Suprapubic skin (tissue), 4 donors: ENCODE measurements around the gene CIBAR2. TPM values are rescaled to one million over a fixed set of nuclear protein-coding genes. Genes with fewer than 3 reads are reported as not detected.

Experiments used
- DNase-seq, 2 donors: peaks; one replicate each; pipeline ENCODE4 v3.0.0-alpha.2; 2019; ENCODE audit warnings: low spot score in 2 of 2
- H3K27ac ChIP-seq: fragments of 200-600 bp; sonication (generic); one replicate; pipeline ENCODE4 v1.5.1; 2019
- H3K27me3 ChIP-seq: fragments of 200-600 bp; sonication (generic); one replicate; pipeline ENCODE4 v1.5.1; 2019
- H3K36me3 ChIP-seq: fragments of 200-600 bp; sonication (generic); one replicate; pipeline ENCODE4 v1.5.1; 2019
- H3K4me1 ChIP-seq: fragments of 200-600 bp; sonication (generic); one replicate; pipeline ENCODE4 v1.5.1; 2019
- H3K4me3 ChIP-seq: fragments of 200-600 bp; sonication (generic); one replicate; pipeline ENCODE4 v1.5.1; 2019; ENCODE audit warnings: mild to moderate bottlenecking
- H3K9me3 ChIP-seq: fragments of 200-600 bp; sonication (generic); one replicate; pipeline ENCODE4 v1.5.1; 2019
- EP300 ChIP-seq: sonication (generic); formaldehyde crosslinking; IDR thresholded peaks from one replicate; pipeline ENCODE4 v1.6.1; 2017; ENCODE audit warnings: antibody characterized with exemption
- POLR2A ChIP-seq, 2 donors: fragments of 450-650 bp; IDR thresholded peaks; one replicate each; pipeline ENCODE4 v1.6.1; 2017; ENCODE audit warnings: antibody characterized with exemption in 2 of 2, mild to moderate bottlenecking in 2 of 2, moderate library complexity in 2 of 2
- POLR2AphosphoS5 ChIP-seq, 3 donors: sonication (generic); formaldehyde crosslinking; IDR thresholded peaks; one replicate each; pipeline ENCODE4 v1.6.1; 2017; ENCODE audit warnings: antibody characterized with exemption in 3 of 3
- WGBS: methylation state at CpG from one replicate; pipeline ENCODE4 v1.1.5; 2018; 5-methylcytosine and 5-hydroxymethylcytosine counted together
- total RNA-seq, 4 donors: library from RNA; depleted of rRNA; stranded (reverse); fragments of >200 nt; gene quantifications; one replicate each; pipeline ENCODE4 v1.1.0, GENCODE V29; 2016
- TF ChIP-seq, protein P1 (sequence below), 2 donors: fragments of 200-600 bp in 1 of 2; fragments of 450-650 bp in 1 of 2; sonication (generic) in 1 of 2; IDR thresholded peaks; one replicate each; pipeline ENCODE4 v1.5.1; 2016 to 2019; ENCODE audit warnings: antibody characterized with exemption in 2 of 2, mild to moderate bottlenecking in 1 of 2, moderate library complexity in 1 of 2

Gene CIBAR2
- total RNA-seq, 4 donors from 2014 or later = not detected

DNA sequence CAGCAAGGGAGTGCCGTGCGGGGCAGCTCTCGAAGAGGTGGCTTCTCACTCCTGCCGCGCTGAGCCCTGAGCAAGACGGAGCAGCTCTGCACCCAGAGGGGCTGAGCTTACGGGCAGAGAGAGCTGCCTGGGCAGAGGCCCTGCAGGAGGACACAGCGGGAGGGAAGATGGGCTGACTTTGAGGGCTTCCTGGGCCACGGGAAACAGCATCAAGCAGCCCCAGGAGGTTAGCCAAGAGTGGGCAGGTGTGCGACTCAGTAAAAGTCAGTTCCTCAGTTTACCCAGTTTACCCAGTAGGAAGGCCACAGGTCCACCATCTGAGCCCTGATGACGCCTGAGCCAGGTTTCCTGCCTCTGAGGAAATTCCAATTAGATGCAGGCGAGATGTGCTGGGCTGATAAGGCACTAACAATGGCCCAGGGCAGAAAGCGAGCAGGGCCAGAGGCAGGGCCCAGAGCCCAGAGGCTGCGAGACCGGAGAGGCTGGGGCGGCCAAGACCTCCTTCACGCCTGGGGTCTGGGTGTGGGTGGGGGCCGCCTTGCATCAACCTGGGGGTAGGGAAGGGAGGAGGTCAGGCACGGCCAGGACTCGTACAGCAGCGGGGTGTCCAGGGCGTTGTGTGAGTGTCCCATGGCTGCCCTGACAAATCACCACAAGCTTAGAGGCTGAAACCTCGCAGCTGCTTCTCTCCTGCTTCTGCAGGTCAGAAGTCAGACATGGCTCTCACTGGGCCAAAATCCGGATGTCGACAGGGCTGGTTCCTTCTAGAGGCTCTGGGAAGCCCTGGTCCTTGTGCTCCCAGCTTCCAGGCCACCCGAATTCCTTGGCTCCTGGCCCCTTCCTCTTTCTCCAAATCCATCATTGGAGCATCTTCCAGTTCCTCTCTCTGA lies 32.0 kb upstream of the CIBAR2 start:
- Histone ChIP-seq H3K4me1 (peaks cover 3% of the 10 kb centered on the region), H3K27me3 (no peaks in the 10 kb centered on the region), H3K27ac (no peak overlapping the region), H3K36me3 (no peaks in the 10 kb centered on the region), H3K4me3 (no peak overlapping the region), H3K9me3 (no peaks in the 10 kb centered on the region)
- WGBS = 87% methylated on average over 24 of the region's 26 CpGs
- DNase-seq = no peak
- TF ChIP-seq POLR2AphosphoS5 (IDR thresholded peaks at IDR 0.05) = no peak
- no peak for TF ChIP-seq POLR2A (IDR thresholded peaks at IDR 0.05)
- no peak for TF ChIP-seq EP300
- TF ChIP-seq, protein P1, sequence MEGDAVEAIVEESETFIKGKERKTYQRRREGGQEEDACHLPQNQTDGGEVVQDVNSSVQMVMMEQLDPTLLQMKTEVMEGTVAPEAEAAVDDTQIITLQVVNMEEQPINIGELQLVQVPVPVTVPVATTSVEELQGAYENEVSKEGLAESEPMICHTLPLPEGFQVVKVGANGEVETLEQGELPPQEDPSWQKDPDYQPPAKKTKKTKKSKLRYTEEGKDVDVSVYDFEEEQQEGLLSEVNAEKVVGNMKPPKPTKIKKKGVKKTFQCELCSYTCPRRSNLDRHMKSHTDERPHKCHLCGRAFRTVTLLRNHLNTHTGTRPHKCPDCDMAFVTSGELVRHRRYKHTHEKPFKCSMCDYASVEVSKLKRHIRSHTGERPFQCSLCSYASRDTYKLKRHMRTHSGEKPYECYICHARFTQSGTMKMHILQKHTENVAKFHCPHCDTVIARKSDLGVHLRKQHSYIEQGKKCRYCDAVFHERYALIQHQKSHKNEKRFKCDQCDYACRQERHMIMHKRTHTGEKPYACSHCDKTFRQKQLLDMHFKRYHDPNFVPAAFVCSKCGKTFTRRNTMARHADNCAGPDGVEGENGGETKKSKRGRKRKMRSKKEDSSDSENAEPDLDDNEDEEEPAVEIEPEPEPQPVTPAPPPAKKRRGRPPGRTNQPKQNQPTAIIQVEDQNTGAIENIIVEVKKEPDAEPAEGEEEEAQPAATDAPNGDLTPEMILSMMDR (IDR thresholded peaks at IDR 0.05) = no peak

DNA sequence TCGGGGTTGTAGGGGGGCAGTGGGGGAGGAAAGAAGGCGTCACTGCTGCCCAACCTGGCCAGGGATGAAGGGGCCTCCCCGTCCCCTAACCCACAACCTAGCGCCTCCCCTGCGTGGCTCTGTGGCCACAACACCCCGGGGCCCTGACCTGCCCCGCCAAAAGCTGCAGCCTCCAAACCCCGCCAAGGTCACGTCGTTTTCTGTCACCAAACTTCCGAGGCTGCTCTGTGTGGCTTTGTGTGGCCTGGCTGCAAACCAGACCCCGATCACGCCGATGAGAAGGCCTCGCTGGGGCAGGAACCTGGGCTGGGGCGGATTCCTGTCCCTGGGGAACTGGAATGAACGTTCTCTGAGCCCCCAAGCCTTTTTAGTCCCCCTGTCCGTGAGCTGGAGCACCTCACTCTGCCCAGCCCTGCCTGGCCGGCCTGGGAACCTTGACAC lies 30.5 kb upstream of the CIBAR2 start:
- TF ChIP-seq EP300 = no peak
- TF ChIP-seq POLR2A (IDR thresholded peaks at IDR 0.05) = no peak
- TF ChIP-seq, protein P1 (IDR thresholded peaks at IDR 0.05) = no peak
- TF ChIP-seq POLR2AphosphoS5 (IDR thresholded peaks at IDR 0.05) = no peak

DNA sequence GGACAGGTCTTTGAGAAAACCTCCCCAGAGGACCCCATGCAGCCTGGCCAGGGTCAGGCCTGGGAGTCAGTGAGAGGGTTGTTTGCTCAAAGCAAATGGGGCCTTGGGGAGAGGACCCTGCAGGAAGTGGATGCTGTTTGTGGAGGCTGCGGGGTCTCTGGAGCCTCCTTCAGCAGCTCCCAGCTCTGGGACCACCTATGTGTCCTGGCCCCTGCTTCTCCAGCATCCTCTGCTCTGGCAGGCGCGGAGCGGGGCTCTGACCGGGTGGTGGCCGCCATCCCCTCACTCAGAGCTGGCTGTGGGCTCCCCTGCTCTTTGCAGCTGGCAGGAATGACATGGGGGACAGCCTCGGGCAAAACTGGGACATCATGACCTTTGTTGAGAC lies 29.8 kb upstream of the CIBAR2 start:
- Histone ChIP-seq H3K4me3 (no peak overlapping the region), H3K27ac (no peak overlapping the region), H3K4me1 (peaks cover 11% of the 10 kb centered on the region), H3K9me3 (no peaks in the 10 kb centered on the region), H3K27me3 (no peaks in the 10 kb centered on the region), H3K36me3 (no peaks in the 10 kb centered on the region)
- WGBS = 84% methylated on average over 3 of the region's 7 CpGs
- TF ChIP-seq EP300 (no peak), POLR2A (IDR thresholded peaks at IDR 0.05) (no peak), POLR2AphosphoS5 (IDR thresholded peaks at IDR 0.05) (no peak)
- TF ChIP-seq, protein P1 (IDR thresholded peaks at IDR 0.05) = no peak
- DNase-seq = no peak

More for the DNA sequence above, 30.5 kb upstream of the CIBAR2 start:
- 83% methylated on average over 14 of the region's 19 CpGs for WGBS
- no peaks in the 10 kb centered on the region for H3K27me3 ChIP-seq
- no peaks in the 10 kb centered on the region for H3K36me3 ChIP-seq
- no peak overlapping the region for H3K27ac ChIP-seq
- no peaks in the 10 kb centered on the region for H3K9me3 ChIP-seq
- H3K4me3 ChIP-seq = no peak overlapping the region
- H3K4me1 ChIP-seq = peaks cover 4% of the 10 kb centered on the region
- DNase-seq = no peak

DNA sequence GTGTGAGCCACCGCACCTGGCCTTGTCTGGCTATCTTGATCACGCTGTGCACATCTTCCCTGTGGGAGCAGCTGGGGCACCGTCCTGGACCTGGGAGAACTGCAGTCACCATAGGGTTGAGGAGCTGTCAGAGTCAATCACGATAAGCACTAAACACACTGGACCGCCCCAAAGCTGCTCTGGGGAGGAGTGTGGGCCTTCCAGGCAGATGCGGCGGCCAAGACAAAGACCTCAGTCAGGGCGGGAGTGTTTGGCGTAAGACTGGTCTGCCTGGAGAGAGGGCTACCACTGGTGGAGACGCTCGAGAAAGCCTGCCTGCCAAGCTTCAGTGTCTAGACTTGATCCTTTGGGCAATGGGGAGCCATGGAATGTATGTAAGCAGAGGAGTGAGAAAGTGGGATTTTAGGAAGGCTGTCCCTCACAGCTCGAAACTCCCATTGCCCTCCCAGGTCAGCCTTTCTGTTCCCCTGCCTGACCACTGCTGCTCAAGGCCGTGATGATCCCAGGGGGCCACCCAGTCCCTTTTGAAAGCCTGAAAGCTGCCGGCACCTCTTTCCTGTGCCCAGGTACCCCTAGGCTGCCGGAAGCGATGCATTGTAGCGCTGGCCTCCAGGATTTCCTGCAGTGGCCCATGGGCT lies 29.3 kb upstream of the CIBAR2 start:
- no peak for DNase-seq

More for the DNA sequence above, 29.3 kb upstream of the CIBAR2 start:
- Histone ChIP-seq H3K36me3 (no peaks in the 10 kb centered on the region), H3K9me3 (no peaks in the 10 kb centered on the region), H3K4me3 (no peak overlapping the region), H3K4me1 (peaks cover 16% of the 10 kb centered on the region), H3K27ac (no peak overlapping the region), H3K27me3 (no peaks in the 10 kb centered on the region)
- TF ChIP-seq, protein P1 (IDR thresholded peaks at IDR 0.05) = no peak
- TF ChIP-seq POLR2AphosphoS5 (IDR thresholded peaks at IDR 0.05) = no peak
- TF ChIP-seq POLR2A (IDR thresholded peaks at IDR 0.05) = no peak
- no peak for TF ChIP-seq EP300
- WGBS = 75% methylated on average over 16 of the region's 17 CpGs
